Activated CD8-positive, alpha-beta T cell treated with anti-CD3 and anti-CD28 coated beads for 36 hours (primary cell): Measurements from ENCODE around the gene TRABD2A. TPM values are rescaled to one million over a fixed set of nuclear protein-coding genes. Genes with fewer than 3 reads are reported as not detected.

ENCODE experiments used
- ATAC-seq: fragments of 200-7000 bp; cut with Tn5 transposase; one replicate; pipeline ENCODE4 v1.10.0; 2021; ENCODE audit warnings: mild to moderate bottlenecking, moderate library complexity
- CTCF ChIA-PET: fragments of 350-600 bp; sonication (Branson Sonifier 250); formaldehyde crosslinking; loops from one replicate; lab custom pipeline; 2021; ENCODE audit warnings: antibody characterized with exemption; lab: Charles Lee
- POLR2A ChIA-PET: fragments of 350-600 bp; sonication (Branson Sonifier 250); formaldehyde crosslinking; loops from one replicate; lab custom pipeline; 2021; ENCODE audit warnings: antibody characterized with exemption; lab: Charles Lee
- DNase-seq: peaks from one replicate; pipeline ENCODE4 v3.0.0-alpha.2; 2020
- H3K27ac Mint-ChIP-seq: one replicate; pipeline ENCODE4 v1.8.0; 2021; ENCODE audit warnings: mild to moderate bottlenecking, mixed read lengths
- H3K27me3 Mint-ChIP-seq: one replicate; pipeline ENCODE4 v1.8.0; 2021; ENCODE audit warnings: mixed read lengths
- H3K36me3 Mint-ChIP-seq: one replicate; pipeline ENCODE4 v1.8.0; 2021; ENCODE audit warnings: low read depth, mixed read lengths
- H3K4me1 Mint-ChIP-seq: one replicate; pipeline ENCODE4 v1.8.0; 2021; ENCODE audit warnings: low read depth, mixed read lengths
- H3K4me3 Mint-ChIP-seq: one replicate; pipeline ENCODE4 v1.8.0; 2021; ENCODE audit warnings: mild to moderate bottlenecking, moderate library complexity, mixed read lengths
- H3K9me3 Mint-ChIP-seq: one replicate; pipeline ENCODE4 v1.8.0; 2021; ENCODE audit warnings: mixed read lengths
- CTCF ChIP-seq: fragments of 200-600 bp; IDR thresholded peaks from one replicate; pipeline ENCODE4 v1.8.0; 2022; ENCODE audit warnings: antibody characterized with exemption, mild to moderate bottlenecking
- intact Hi-C: fragments of 100-400 bp; cut with micrococcal nuclease; formaldehyde crosslinking; loops from one replicate; pipeline ENCODE4 v1.10.0; 2022
- total RNA-seq, 2 experiments: library from RNA; stranded (reverse); gene quantifications; one replicate each; pipeline ENCODE4 v1.2.3, GENCODE V29; 2021

TRABD2A gene
- total RNA-seq, 2 experiments from 2014 or later, result 56.3 to 56.4 TPM

GRCh38 chr2:84886791-84887190 lies 5.9 kb upstream of the TRABD2A start:
- ATAC-seq (no peak), DNase-seq (no peak)
- no peak for TF ChIP-seq CTCF
- POLR2A ChIA-PET, result interaction anchor here (0.9 to 4.6 kb wide), 9 partner anchors 9 to 40 kb away, joined by 3 to 55 read pairs (median 4); partner anchors contain the start of gene TMSB10
- no peak overlapping the region for H3K4me3 Mint-ChIP-seq
- intact Hi-C loops, result no loop called here
- no peaks in the 10 kb centered on the region for H3K27me3 Mint-ChIP-seq
- peak overlapping the region; percentile 79 for H3K27ac Mint-ChIP-seq
- no peaks in the 10 kb centered on the region for H3K9me3 Mint-ChIP-seq
- H3K36me3 Mint-ChIP-seq, result no peaks in the 10 kb centered on the region
- H3K4me1 Mint-ChIP-seq, result peaks cover 74% of the 10 kb centered on the region
- CTCF ChIA-PET, result interaction anchor here (0.9 to 6.5 kb wide), 8 partner anchors 8 to 129 kb away, joined by 3 to 60 read pairs (median 4); no protein-coding TSS in a partner anchor

- no peaks in the 10 kb centered on the region for H3K27me3 Mint-ChIP-seq
- no peak for TF ChIP-seq CTCF
- intact Hi-C loops, result no loop called here
- H3K36me3 Mint-ChIP-seq, result peaks cover 3% of the 10 kb centered on the region
- no peak overlapping the region for H3K4me3 Mint-ChIP-seq
- ChIA-PET CTCF (interaction anchor here (0.6 to 6.5 kb wide), 2 partner anchors 9 to 41 kb away, joined by 3 to 60 read pairs; no protein-coding TSS in a partner anchor), POLR2A (interaction anchor here (1.3 kb wide), 1 partner anchor 23 kb away, joined by 3 read pairs; no protein-coding TSS in a partner anchor)
- ATAC-seq (no peak), DNase-seq (no peak)
- no peak overlapping the region for H3K27ac Mint-ChIP-seq
- peaks cover 69% of the 10 kb centered on the region for H3K4me1 Mint-ChIP-seq
- no peaks in the 10 kb centered on the region for H3K9me3 Mint-ChIP-seq
Observed at GRCh38 chr2:84885111-84885510, 4.2 kb upstream of the TRABD2A start.

GRCh38 chr2:84884449-84884848 lies 3.6 kb upstream of the TRABD2A start:
- no peak for ATAC-seq
- Mint-ChIP-seq H3K4me1 (peaks cover 64% of the 10 kb centered on the region), H3K9me3 (no peaks in the 10 kb centered on the region), H3K27ac (no peak overlapping the region), H3K36me3 (peaks cover 7% of the 10 kb centered on the region), H3K4me3 (no peak overlapping the region), H3K27me3 (no peaks in the 10 kb centered on the region)
- no peak for TF ChIP-seq CTCF
- CTCF ChIA-PET, result interaction anchor here (0.6 to 6.5 kb wide), 2 partner anchors 8 to 41 kb away, joined by 3 to 60 read pairs; no protein-coding TSS in a partner anchor
- DNase-seq, result no peak
- POLR2A ChIA-PET, result interaction anchor here (1.3 kb wide), 1 partner anchor 24 kb away, joined by 3 read pairs; no protein-coding TSS in a partner anchor
- intact Hi-C loops, result loop anchor here (5.0 kb wide), 1 partner anchor 37 kb away; no protein-coding TSS in a partner anchor

- Mint-ChIP-seq H3K36me3 (peaks cover 11% of the 10 kb centered on the region), H3K9me3 (no peaks in the 10 kb centered on the region), H3K4me3 (peak overlapping the region; percentile 96), H3K4me1 (peaks cover 55% of the 10 kb centered on the region), H3K27me3 (no peaks in the 10 kb centered on the region), H3K27ac (peak overlapping the region; percentile 94)
- intact Hi-C loops, result loop anchor here (2.0 to 5.0 kb wide), 2 partner anchors 36 to 42 kb away; no protein-coding TSS in a partner anchor
- DNase-seq (no peak), ATAC-seq (no peak)
- no peak for TF ChIP-seq CTCF
- POLR2A ChIA-PET, result interaction anchor here (0.7 to 4.2 kb wide), 5 partner anchors 12 to 43 kb away, joined by 3 to 56 read pairs (median 6); partner anchors contain the start of gene TMSB10
- CTCF ChIA-PET, result interaction anchor here (0.6 to 5.5 kb wide), 38 partner anchors 7 to 399 kb away, joined by 3 to 84 read pairs (median 5); partner anchors contain the start of genes DNAH6 and TMSB10
Observed at GRCh38 chr2:84882775-84883550, 2.1 kb upstream of the TRABD2A start.
